HEK293 (cell line): Measurements from ENCODE around the gene NCOA7.
A peak's percentile ranks its signal among the peaks of the same experiment; 100 is the strongest.

Experiments
- AEBP2 ChIP-seq: fragments of 450-650 bp; formaldehyde crosslinking; IDR thresholded peaks from 2 replicates; pipeline ENCODE4 v1.5.1; 2016; ENCODE audit warnings: missing biosample characterization, missing genetic modification characterization, borderline replicate concordance
- CTCF ChIP-seq: fragments of 450-650 bp; formaldehyde crosslinking; IDR thresholded peaks from 2 replicates; pipeline ENCODE4 v1.5.1; 2016; ENCODE audit warnings: missing biosample characterization, missing genetic modification characterization
- HOXA7 ChIP-seq: sonication (generic); formaldehyde crosslinking; IDR thresholded peaks from 2 replicates; pipeline ENCODE4 v1.8.1; 2022; ENCODE audit warnings: missing genetic modification reagents, borderline replicate concordance
- HOXC10 ChIP-seq: sonication (generic); formaldehyde crosslinking; IDR thresholded peaks from 2 replicates; pipeline ENCODE4 v1.8.1; 2023; ENCODE audit warnings: mild to moderate bottlenecking, missing genetic modification reagents
- INSM2 ChIP-seq: fragments of 450-650 bp; formaldehyde crosslinking; IDR thresholded peaks from 2 replicates; pipeline ENCODE4 v1.5.1; 2016; ENCODE audit warnings: missing biosample characterization, missing genetic modification characterization
- KLF8 ChIP-seq: fragments of 450-650 bp; formaldehyde crosslinking; IDR thresholded peaks from 2 replicates; pipeline ENCODE4 v1.5.1; 2016; ENCODE audit warnings: missing biosample characterization, missing genetic modification characterization
- MZF1 ChIP-seq: fragments of 450-650 bp; formaldehyde crosslinking; IDR thresholded peaks from 2 replicates; pipeline ENCODE4 v1.5.1; 2017; ENCODE audit warnings: missing biosample characterization, missing genetic modification characterization, borderline replicate concordance
- OSR2 ChIP-seq: fragments of 450-650 bp; formaldehyde crosslinking; IDR thresholded peaks from 2 replicates; pipeline ENCODE4 v1.5.1; 2016; ENCODE audit warnings: missing biosample characterization, missing genetic modification characterization
- RBAK ChIP-seq: fragments of 450-650 bp; formaldehyde crosslinking; IDR thresholded peaks from 2 replicates; pipeline ENCODE4 v1.5.1; 2016; ENCODE audit warnings: missing biosample characterization, missing genetic modification characterization
- SP3 ChIP-seq: fragments of 450-650 bp; formaldehyde crosslinking; IDR thresholded peaks from 2 replicates; pipeline ENCODE4 v1.5.1; 2016; ENCODE audit warnings: missing biosample characterization, missing genetic modification characterization
- ZBTB17 ChIP-seq: fragments of 450-650 bp; formaldehyde crosslinking; IDR thresholded peaks from 2 replicates; pipeline ENCODE4 v1.5.1; 2016; ENCODE audit warnings: missing biosample characterization, missing genetic modification characterization
- ZNF10 ChIP-seq: fragments of 450-650 bp; formaldehyde crosslinking; IDR thresholded peaks from 2 replicates; pipeline ENCODE4 v1.5.1; 2017; ENCODE audit warnings: missing biosample characterization, missing genetic modification characterization
- ZNF121 ChIP-seq: fragments of 450-650 bp; formaldehyde crosslinking; IDR thresholded peaks from 2 replicates; pipeline ENCODE4 v1.5.1; 2016; ENCODE audit warnings: missing biosample characterization, missing genetic modification characterization
- ZNF132 ChIP-seq: fragments of 450-650 bp; formaldehyde crosslinking; IDR thresholded peaks from 2 replicates; pipeline ENCODE4 v1.5.1; 2017; ENCODE audit warnings: missing biosample characterization, missing genetic modification characterization, borderline replicate concordance
- ZNF175 ChIP-seq: fragments of 450-650 bp; formaldehyde crosslinking; IDR thresholded peaks from 2 replicates; pipeline ENCODE4 v1.5.1; 2016; ENCODE audit warnings: missing biosample characterization, missing genetic modification characterization
- ZNF18 ChIP-seq: fragments of 450-650 bp; formaldehyde crosslinking; IDR thresholded peaks from 2 replicates; pipeline ENCODE4 v1.5.1; 2016; ENCODE audit warnings: missing biosample characterization, missing genetic modification characterization
- ZNF184 ChIP-seq: fragments of 450-650 bp; IDR thresholded peaks from 2 replicates; pipeline ENCODE4 v1.5.1; 2018; ENCODE audit warnings: missing biosample characterization, mild to moderate bottlenecking, missing genetic modification characterization
- ZNF354C ChIP-seq: fragments of 450-650 bp; formaldehyde crosslinking; IDR thresholded peaks from 2 replicates; pipeline ENCODE4 v1.5.1; 2016; ENCODE audit warnings: missing biosample characterization, missing genetic modification characterization, low read depth, borderline replicate concordance
- ZNF362 ChIP-seq: fragments of 450-650 bp; formaldehyde crosslinking; IDR thresholded peaks from 2 replicates; pipeline ENCODE4 v1.5.1; 2016; ENCODE audit warnings: missing biosample characterization, missing genetic modification characterization
- ZNF416 ChIP-seq: fragments of 450-650 bp; formaldehyde crosslinking; IDR thresholded peaks from 2 replicates; pipeline ENCODE4 v1.5.1; 2016; ENCODE audit warnings: missing biosample characterization, missing genetic modification characterization
- ZNF473 ChIP-seq: fragments of 450-650 bp; formaldehyde crosslinking; IDR thresholded peaks from 2 replicates; pipeline ENCODE4 v1.5.1; 2017; ENCODE audit warnings: missing biosample characterization, missing genetic modification characterization
- ZNF488 ChIP-seq: fragments of 450-650 bp; formaldehyde crosslinking; IDR thresholded peaks from 2 replicates; pipeline ENCODE4 v1.5.1; 2016; ENCODE audit warnings: missing biosample characterization, missing genetic modification characterization
- ZNF501 ChIP-seq: fragments of 450-650 bp; formaldehyde crosslinking; IDR thresholded peaks from 2 replicates; pipeline ENCODE4 v1.5.1; 2016; ENCODE audit warnings: missing biosample characterization, missing genetic modification characterization
- ZNF521 ChIP-seq: fragments of 450-650 bp; formaldehyde crosslinking; IDR thresholded peaks from 2 replicates; pipeline ENCODE4 v1.5.1; 2017; ENCODE audit warnings: missing biosample characterization, mild to moderate bottlenecking, missing genetic modification characterization
- ZNF548 ChIP-seq: fragments of 450-650 bp; formaldehyde crosslinking; IDR thresholded peaks from 2 replicates; pipeline ENCODE4 v1.5.1; 2016; ENCODE audit warnings: missing biosample characterization, missing genetic modification characterization
- ZNF555 ChIP-seq: fragments of 450-650 bp; formaldehyde crosslinking; conservative IDR thresholded peaks from 2 replicates; pipeline ENCODE4 v1.5.1; 2017; ENCODE audit warnings: missing biosample characterization, mild to moderate bottlenecking, missing genetic modification characterization, inconsistent platforms
- ZNF558 ChIP-seq: fragments of 450-650 bp; formaldehyde crosslinking; IDR thresholded peaks from 2 replicates; pipeline ENCODE4 v1.5.1; 2016; ENCODE audit warnings: missing biosample characterization, missing genetic modification characterization
- ZNF596 ChIP-seq: fragments of 450-650 bp; IDR thresholded peaks from 2 replicates; pipeline ENCODE4 v1.5.0; 2018; ENCODE audit warnings: missing biosample characterization, mild to moderate bottlenecking, missing genetic modification characterization, moderate library complexity
- ZNF610 ChIP-seq: fragments of 450-650 bp; formaldehyde crosslinking; IDR thresholded peaks from 2 replicates; pipeline ENCODE4 v1.5.1; 2016; ENCODE audit warnings: missing biosample characterization, missing genetic modification characterization, borderline replicate concordance
- ZNF629 ChIP-seq: fragments of 450-650 bp; formaldehyde crosslinking; IDR thresholded peaks from 2 replicates; pipeline ENCODE4 v1.5.1; 2017; ENCODE audit warnings: missing biosample characterization, missing genetic modification characterization
- ZNF660 ChIP-seq: fragments of 450-650 bp; IDR thresholded peaks from 2 replicates; pipeline ENCODE4 v1.5.1; 2018; ENCODE audit warnings: missing biosample characterization, mild to moderate bottlenecking, missing genetic modification characterization
- ZNF777 ChIP-seq: fragments of 450-650 bp; formaldehyde crosslinking; IDR thresholded peaks from 2 replicates; pipeline ENCODE4 v1.5.1; 2017; ENCODE audit warnings: missing biosample characterization, missing genetic modification characterization, borderline replicate concordance
- ZSCAN23 ChIP-seq: fragments of 450-650 bp; formaldehyde crosslinking; IDR thresholded peaks from 2 replicates; pipeline ENCODE4 v1.5.1; 2016; ENCODE audit warnings: missing biosample characterization, missing genetic modification characterization

NCOA7 gene

GRCh38 chr6:125781314-125781868, 9.4 kb upstream of the NCOA7 start (continued):
- TF ChIP-seq ZNF777 (tag by site-specific recombination) = no peak
- TF ChIP-seq ZNF132 = no peak
- TF ChIP-seq ZNF596 (tag by site-specific recombination) = no peak
- no peak for TF ChIP-seq ZNF184
- TF ChIP-seq ZNF473 (tag by site-specific recombination) = no peak
- no peak for TF ChIP-seq ZNF18 (tag by site-specific recombination)
- TF ChIP-seq ZNF362 (tag by site-specific recombination) = peak; percentile 76; the same call in 1 of the 2 replicates
- TF ChIP-seq ZNF175 (tag by site-specific recombination) = no peak
- TF ChIP-seq ZNF121 (tag by site-specific recombination) = no peak
- TF ChIP-seq ZNF558 (tag by site-specific recombination) = 0 out of 2 replicates have a peak, but pooled peaks have one; percentile 6
- no peak for TF ChIP-seq OSR2
- TF ChIP-seq ZNF555 (tag by site-specific recombination) = no peak
- no peak for TF ChIP-seq ZNF548
- no peak for TF ChIP-seq KLF8
- TF ChIP-seq ZNF10 (tag by site-specific recombination) = no peak
- TF ChIP-seq ZNF521 (tag by site-specific recombination) = no peak
- TF ChIP-seq ZNF610 (tag by site-specific recombination) = no peak
- TF ChIP-seq MZF1 (tag by site-specific recombination) = no peak
- TF ChIP-seq ZBTB17 = no peak
- TF ChIP-seq ZNF354C (tag by site-specific recombination) = no peak
- TF ChIP-seq AEBP2 (tag by site-specific recombination) = no peak
- no peak for TF ChIP-seq RBAK (tag by site-specific recombination)
- TF ChIP-seq ZNF660 = no peak
- no peak for TF ChIP-seq ZSCAN23 (tag by site-specific recombination)
- 0 out of 2 replicates have a peak, but pooled peaks have one; percentile 37 for TF ChIP-seq ZNF629 (tag by site-specific recombination)
- no peak for TF ChIP-seq ZNF501 (tag by site-specific recombination)
- TF ChIP-seq ZNF488 (tag by site-specific recombination) = no peak
- no peak for TF ChIP-seq ZNF416 (tag by site-specific recombination)
- TF ChIP-seq CTCF (tag by site-specific recombination) = peak; percentile 54
- no peak for TF ChIP-seq SP3 (tag by site-specific recombination)
- no peak for TF ChIP-seq INSM2
- no peak for TF ChIP-seq HOXC10 (CRISPR knock-in tag)
- TF ChIP-seq HOXA7 (CRISPR knock-in tag) = no peak
